GM19351 (cell line): Measurements from ENCODE around the gene DNAH3.
"Not testable (repeated sequence)": the region's sequence is repeated elsewhere in the genome, so short reads cannot be mapped to it uniquely, and the experiment has no call there.

Source experiments
- ATAC-seq: cut with Tn5 transposase; IDR thresholded peaks from one replicate; pipeline ENCODE4 v1.9.1; 2021; ENCODE audit warnings: mild to moderate bottlenecking, moderate library complexity; ENCODE audit not compliant: unreplicated experiment

DNAH3 gene

DNA sequence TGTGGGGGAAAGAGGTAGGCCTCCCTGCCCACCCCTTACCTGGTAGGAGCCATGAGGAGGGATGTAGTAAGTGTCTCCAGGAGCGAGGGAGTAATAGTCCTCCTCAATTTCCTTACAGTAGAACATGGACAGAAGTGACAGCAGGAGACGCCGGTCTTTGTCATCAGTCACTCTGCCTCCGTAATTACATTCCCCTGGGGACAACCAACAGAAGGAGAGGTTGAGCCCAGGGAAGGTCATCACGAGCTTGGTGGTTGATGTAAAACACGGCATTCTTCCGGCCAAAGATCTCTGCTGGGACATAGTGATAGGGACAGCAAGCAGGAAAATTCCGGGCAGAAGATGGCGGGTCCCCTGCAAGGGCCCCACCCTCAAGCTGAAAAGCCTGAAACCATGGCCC, 202.2 kb downstream of the DNAH3 start:
- no peak for ATAC-seq

DNA sequence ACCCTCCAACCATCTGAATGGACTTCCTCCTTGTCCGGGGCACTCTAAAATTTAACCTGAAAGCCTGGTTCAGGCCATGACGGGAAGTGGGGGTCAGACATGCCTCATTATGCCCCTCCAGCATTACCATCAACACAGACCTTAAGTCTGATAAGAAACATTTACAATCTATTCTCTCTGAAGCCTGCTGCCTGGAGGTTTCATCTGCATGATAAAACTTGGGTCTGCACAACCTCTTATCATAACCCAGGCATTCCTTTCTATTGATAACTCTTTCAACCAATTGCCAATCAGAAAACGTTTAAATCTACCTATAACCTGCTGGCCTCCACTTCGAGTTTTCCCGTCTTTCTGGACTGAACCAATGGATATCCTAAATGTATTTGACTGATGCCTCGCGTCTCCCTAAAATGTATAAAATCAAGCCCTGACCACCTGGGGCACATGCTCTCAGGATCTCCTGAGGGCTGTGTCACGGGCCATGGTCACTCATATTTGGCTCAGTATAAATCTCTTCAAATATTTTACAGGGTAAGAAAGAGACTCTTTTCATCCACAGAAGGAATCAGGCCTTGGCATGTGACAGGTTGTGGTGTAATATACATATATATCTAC, 204.5 kb downstream of the DNAH3 start:
- ATAC-seq: no peak

DNA sequence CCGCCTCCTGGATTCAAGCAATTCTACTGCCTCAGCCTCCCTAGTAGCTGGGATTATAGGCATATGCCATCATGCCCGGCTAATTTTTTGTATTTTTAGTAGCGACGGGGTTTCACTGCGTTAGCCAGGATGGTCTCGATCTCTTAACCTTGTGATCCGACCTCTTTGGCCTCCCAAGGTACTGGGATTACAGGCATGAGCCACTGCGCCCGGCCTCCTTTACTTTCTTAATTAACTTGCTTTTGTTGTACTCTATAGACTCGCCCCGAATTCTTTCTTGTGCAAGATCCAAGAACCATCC, 205.1 kb downstream of the DNAH3 start:
- ATAC-seq: not testable (repeated sequence)

DNA sequence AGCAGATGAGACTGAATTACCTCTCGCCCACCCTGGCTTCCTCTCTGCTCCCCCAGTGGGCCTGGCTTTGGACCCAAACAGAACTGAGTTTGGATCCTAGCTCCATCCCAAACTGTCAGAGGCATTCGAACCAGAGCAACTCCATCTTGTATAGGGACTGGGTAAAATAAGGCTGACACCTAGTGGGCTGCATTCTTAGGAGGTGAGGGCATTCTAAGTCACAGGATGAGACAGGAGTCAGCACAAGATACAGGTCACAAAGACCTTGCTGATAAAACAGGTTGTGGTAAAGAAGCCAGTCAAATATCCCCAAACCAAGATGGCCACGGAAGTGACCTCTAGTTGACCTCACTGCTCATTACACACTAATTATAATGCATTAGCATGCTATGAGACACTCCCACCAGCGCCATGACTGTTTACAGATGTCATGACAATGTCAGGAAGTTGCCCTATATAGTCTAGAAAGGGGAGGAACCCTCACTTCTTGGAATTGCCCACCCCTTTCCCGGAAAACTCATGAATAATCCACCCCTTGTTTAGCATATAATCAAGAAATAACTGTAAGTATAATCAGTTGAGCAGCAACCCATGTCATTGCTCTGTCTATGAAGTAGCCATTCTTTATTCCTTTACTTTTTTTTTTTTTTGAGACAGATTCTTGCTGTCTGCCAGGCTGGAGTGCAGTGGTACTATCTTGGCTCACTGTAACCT, 205.6 kb downstream of the DNAH3 start:
- no peak for ATAC-seq

DNA sequence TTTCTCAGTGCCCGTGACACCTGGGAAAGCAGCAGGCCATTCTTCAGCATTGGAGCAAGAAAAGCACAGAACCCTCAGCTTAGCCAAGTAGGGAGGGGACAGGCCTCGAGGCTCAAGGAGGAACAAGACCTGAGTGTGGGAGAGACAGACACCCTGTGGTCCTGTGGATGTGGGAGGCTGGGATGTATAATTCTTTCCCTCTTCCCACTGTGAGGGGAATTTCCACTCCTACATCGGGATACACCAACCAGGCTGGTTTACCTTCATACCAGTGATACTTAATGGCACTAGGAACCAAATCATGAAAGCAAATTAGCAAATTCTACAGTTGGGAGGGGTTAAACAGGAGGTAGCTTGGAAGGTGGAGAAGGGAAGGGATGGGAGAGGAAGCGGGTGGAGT, 208.4 kb downstream of the DNAH3 start:
- ATAC-seq: no peak

DNA sequence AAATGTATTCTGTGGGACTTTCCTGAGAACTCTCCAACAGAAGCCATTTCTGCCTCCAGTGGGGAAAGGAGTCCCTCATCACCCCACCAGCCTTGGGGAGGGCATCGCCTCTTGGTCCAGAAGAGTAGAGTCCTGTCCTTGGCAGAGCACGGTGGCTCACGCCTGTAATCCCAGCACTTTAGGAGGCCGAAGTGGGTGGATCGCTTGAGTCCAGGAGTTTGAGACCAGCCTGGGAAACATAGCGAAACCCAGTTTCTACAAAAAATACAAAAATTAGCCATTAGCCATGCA, 209.1 kb downstream of the DNAH3 start:
- ATAC-seq: no peak

DNA sequence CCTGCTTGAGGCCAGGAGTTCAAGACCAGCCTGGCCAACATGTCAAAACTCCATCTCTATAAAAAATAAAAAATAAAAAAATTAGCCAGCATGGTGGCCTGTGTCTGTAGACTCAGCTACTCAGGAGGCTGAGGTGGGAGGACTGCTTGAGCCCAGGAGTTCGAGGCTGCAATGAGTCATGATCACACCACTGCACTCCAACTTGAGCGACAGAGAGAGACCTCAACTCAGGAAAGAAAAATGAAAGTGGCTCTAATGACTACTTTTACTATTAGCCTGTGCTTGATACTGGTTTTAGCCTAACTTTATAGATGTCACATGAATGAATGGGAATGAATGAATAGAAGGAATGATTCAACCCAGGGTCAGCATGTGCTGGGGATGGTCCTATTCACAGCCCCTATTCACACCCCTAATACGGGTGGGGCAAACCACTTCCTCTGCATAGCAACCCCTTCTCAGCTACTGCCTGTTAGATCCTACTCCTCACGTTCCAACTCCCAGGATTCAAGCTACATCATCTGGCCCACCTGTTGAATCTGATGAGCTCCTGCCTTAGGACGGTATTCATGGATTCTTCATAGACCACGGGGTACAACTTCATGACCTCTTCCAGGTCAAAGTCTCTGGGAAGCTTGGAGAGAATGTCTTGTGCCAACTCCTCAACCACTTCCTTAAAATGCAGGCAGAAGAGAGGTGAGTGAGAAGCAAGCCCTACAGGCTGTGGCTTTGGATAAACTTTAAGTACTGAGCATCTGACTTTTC, 209.6 kb downstream of the DNAH3 start:
- no peak for ATAC-seq

DNA sequence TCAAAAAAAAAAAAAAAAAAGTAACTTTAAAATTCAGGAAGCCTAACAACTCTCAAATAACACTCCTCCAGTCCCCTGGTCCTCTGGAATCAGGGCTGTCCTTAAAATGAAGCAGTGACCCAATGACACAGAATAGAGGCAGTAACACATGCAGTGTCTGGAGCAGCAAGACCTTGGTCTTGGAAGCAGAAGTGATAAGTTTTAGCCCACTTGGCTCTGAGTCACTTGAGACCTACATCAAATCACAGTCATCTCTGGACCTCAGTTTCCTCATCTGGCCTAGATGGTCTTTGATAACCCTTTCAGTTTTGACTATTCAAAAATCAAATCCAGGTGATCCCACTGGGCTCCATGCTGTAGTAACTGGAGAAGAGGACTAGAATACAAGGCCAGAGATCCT, 211.0 kb downstream of the DNAH3 start:
- ATAC-seq: no peak

DNA sequence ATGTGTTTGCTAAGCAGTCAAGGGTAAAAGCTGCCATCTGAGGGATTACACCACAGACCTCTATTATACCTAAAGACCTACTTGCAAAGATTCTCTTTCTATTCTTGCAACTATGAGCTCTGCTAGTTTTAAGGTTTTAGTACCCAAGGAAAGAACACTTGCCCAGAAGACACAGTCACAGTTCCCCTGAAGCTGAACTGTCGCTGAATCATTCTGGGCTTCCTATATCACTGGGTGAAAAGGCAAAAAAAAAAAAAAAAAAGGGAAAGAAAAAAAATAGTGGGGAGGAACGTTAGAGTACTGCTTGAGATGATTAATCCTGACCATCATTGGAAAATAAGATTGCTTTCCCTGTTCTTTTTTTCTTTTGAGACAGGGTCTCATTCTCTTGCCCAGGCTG, 212.2 kb downstream of the DNAH3 start:
- no peak for ATAC-seq

DNA sequence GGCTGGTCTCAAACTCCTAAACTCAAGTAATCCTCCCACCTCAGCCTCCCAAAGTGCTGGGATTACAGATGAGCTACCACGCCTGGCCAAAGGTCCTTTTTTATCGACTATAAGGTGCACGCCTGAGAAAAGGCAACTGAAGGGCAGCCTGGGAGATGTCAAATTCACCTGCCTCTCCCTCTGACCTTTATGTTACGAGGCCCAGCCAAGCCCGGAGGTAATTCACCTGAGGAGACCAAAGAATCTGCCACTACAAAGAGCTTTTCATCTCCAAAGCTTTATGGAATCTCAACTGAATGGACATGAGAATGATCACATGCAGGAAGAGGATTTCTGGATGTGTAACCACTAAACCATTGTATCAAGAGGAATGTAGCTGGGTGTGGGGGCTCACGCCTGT, 212.9 kb downstream of the DNAH3 start:
- ATAC-seq: no peak

DNA sequence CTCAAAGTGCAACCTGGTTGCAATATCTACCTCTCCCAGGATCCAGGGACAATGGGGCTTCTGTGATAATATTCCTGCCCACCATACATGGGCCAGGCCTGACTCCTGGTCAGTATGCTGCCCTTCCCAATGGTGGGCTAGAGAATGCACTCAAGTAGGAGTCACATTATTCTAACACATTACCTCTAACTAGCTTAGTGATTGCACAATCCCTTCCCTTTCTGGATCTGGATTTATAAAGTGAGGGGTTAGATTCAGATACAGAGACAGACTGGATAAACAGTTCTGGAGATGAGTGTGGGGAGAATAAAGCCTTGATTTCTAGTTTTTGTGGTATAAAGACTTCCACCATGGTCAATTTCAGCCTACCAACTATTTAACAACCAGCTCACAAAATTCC, 217.1 kb downstream of the DNAH3 start:
- ATAC-seq: no peak

DNA sequence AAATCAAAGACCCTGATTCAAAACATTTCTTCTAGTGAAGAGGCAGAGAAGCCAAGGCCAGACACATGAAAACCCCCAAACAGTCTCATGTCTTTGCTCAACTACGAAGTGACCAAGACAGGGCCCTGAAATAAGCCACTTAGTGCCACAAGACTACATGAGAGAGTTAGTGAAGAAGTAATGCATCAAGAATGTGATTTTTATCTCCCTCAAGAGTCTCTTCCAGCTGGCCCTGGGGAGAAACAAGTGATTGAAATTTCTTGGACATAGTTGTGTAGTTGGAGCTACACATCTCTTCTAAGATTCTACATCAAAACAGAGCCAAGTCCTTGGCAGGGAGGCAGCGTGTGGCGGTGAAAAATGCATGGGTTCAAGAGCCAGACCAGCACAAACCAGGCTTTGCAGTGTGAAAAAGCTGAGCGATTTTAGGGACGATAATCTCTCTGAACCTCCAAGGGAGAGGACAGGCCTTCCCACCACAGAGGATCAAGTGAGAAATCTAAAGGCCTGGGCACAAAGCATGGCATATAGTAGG, 219.5 kb downstream of the DNAH3 start:
- ATAC-seq: no peak

DNA sequence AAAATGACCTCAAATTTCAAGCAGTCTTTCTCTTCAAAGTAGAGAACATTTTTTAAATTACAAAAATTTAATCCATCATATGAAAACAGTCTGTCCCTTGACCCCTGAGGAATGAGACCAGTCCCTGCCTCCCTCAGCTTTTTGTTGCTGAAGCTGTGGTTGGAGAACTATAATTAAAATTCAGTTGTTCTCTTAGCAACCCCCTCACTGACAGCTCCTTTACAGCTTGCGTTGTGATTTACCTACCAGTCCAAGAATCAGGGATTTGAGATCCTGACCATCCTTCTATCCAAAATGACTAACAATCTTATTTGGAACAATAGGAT, 220.3 kb downstream of the DNAH3 start:
- ATAC-seq: no peak

DNA sequence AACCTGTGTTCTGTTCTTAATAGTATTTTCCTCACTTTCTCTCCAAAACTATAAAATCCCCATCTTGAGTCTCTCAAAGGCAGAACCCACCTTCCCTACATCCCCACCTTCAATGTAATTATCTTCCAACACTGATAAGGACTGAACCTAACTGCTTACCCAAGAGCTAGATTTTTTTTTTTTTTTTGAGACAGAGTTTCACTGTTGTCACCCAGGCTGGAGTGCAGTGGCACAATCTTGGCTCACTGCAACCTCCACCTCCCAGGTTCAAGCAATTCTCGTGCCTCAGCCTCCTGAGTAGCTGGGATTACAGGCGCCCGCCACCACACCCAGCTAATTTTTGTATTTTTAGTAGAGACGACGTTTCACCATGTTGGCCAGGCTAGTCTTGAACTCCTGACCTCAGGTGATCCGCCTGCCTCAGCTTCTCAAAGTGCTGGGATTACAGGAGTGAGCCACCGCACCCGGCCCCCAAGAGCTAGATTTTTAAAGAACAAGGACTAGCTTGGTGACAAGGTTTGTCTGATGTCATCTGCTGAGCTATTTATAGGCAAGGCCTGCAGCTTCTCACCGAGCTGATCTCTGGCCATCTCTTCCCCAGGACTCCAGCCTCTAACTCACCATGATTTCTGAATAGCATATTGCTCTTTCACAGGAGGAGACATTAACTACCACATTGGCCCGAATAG, 220.8 kb downstream of the DNAH3 start:
- not testable (repeated sequence) for ATAC-seq

DNA sequence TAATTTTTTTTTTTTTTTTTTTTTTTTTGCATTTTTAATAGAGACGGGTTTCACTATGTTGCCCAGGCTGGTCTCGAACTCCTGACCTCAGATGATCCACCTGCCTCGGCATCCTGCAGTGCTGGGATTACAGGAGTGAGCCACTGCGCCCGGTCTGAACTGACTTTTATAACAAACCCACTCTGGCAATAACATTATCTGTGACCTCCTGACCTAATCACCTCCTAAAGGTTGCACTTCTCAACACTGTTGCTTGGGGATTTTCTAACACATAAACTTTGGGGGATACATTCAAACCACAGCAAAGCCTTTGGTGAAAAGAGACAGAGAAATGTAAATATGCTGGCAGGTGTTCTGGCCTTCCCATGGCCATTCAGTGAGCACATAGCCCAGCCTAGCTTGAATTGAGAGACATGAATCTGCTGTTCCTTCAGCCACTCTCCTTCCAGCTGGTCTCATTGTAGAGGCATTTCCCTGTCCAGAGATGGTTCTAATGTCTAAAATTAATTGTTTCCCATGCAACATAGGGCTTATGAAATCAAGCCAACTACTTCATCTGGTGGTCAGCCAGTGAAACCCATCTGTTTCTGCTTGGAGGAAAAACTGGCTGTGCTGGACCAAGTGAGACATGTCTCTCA, 221.8 kb downstream of the DNAH3 start:
- peak; percentile 44 for ATAC-seq

DNA sequence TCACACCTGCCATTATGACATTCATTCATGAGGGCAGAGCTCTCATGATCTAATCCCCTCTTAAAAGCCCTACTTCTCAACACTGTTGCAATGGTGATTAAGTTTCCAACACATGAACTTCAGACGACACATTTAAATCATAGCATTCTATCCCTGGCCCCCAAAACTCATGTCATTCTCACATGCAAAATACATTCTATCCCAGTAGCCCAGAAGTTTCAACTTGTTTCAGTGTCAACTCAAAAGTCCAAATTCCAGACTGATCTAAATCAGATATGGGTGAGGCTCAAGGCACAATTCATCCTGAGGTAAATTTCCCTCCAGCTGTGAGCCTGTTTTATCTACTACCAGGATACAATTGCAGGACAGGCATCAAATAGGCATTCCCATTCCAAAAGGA, 224.9 kb downstream of the DNAH3 start:
- no peak for ATAC-seq

DNA sequence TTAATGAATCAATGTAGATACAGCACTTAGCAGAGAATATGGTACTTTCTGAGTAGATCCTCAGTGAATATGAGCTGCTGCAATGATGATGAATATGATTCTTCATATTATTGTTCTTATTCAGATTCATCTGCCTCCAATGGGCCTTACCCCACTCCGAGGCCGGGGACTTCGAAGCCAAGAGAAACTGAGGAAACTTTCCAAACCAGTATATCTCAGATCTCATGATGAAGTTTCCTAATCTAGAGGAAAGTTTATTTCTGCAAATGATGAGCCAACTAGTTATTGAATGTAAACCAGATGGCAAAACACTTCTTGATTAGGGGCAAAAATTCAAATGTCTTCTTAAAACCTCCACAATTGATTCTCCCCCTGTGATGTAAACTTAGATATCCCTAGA, 226.8 kb downstream of the DNAH3 start:
- no peak for ATAC-seq

DNA sequence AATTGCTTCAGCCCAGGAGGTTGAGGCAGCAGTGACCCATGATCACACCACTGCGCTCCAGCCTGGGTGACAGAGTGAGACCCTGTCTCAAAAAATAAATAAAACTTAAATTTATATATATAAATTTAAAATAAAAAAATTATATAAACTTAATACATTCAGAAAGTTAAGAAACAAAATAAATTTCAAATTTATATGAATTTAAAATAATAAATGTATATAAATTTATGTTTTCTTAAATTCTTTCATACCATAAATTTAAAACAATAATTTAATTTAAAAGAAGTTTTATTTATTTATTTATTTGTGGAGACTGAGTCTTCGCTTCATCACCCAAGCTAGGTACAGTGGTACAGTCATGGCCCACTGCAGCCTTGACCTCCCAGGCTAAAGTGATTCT, 229.8 kb downstream of the DNAH3 start:
- ATAC-seq: no peak

DNA sequence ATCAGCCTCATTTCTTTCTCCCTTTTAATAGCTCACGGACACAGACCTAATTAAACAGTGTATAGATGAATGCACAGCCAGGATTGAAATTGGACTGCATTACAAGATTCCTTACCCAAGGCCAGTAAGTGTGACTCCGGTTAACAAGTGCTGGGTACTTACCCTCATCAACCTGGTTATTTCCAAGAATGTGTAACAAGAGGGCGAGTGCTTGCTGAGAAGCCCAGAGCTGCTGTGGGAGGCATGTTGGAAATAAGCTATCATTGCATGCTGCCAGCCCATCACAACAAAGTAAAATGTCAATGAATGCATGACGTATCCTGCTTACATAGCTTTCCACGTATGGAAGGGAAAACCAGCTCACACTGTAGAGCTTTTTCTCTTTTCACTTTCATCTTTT, 230.6 kb downstream of the DNAH3 start:
- no peak for ATAC-seq

DNA sequence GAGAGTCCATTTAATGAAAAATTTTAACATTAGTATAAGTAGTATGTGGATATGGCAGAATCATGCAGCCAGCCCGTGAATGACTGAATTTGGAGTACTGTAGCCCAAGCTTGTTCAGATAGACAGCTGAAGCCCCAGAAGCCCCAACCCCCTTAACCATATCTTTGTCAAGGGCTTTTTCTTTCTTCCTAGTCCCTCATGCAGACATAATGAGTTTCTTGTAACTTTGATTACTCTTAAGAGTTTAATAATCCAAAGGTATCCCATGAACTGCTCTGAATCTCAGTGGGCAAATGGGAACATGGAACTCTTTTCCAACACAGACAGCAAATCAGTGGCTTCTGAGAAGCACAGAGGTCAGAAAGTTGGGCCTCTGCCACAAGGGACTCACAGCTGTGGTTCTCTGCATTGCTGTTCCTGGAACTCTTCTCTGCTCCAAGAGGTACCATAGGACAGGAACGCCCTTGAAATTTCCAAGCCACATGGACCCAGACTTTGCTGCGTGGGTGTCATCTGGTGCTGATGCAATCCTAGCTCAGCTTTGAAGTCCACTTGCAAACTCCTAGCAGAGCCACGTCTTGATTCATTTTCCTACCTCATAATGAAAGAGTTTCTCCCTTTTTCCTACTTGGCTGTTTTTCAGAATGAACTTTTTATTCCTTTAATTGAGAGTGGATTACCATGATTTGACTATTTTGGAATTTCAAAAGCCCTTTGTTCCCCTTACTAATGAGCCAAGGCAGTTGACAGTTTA, 232.0 kb downstream of the DNAH3 start:
- no peak for ATAC-seq

DNA sequence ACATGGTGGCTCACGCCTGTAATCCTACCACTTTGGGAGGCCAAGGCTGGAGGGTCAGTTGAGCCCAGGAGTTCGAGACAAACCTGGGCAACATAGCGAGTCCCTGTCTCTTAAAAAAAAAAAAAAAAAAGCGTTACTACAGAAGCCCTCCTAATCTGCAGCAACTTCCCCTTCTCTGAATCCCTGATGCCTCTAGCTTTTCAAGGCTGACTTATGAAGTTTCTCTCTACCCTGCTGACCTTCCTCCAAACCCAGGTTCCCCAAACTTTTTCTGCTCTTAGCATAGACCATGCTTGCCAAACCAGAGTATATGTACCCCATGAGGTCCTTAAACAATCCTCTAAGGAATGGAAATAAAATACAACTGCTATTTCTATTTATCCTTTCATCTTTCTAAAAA, 233.7 kb downstream of the DNAH3 start:
- ATAC-seq: no peak
